ENCODE results near the gene HS3ST4. TPM values are rescaled to one million over a fixed set of nuclear protein-coding genes. Genes with fewer than 3 reads are reported as not detected.

The HS3ST4 gene
- total and polyA plus RNA-seq, 2 experiments from 2014 or later: 0.44 to 2.1 TPM

GRCh38 chr16:25951999-25952398, 260.2 kb downstream of the HS3ST4 start:
- ATAC-seq (no peak), DNase-seq (ENCODE audit: low spot score) (no peak)
- Histone ChIP-seq H3K79me2 (replicated peaks; ENCODE audit: insufficient read depth) (no peaks in the 10 kb centered on the region), H3K4me3 (no peak overlapping the region), H3K27ac (ENCODE audit: low read depth) (no peak overlapping the region), H3K27me3 (ENCODE audit: insufficient read depth) (no peaks in the 10 kb centered on the region), H2AFZ (no peak overlapping the region), H3K36me3 (ENCODE audit: insufficient read depth) (no peaks in the 10 kb centered on the region; the same call in 1 of the 2 replicates), H3K4me1 (ENCODE audit: insufficient read depth) (peaks cover 36% of the 10 kb centered on the region), H3K4me2 (no peak overlapping the region), H4K20me1 (replicated peaks; ENCODE audit: insufficient read depth) (no peaks in the 10 kb centered on the region), H3F3A (replicated peaks; ENCODE audit: low read depth) (no peaks in the 10 kb centered on the region), H3K9me2 (ENCODE audit: insufficient read depth) (no peaks in the 10 kb centered on the region)
- H3K9me3 Mint-ChIP-seq: peaks cover 55% of the 10 kb centered on the region
- no peaks in the 10 kb centered on the region for H3K27me3 Mint-ChIP-seq (ENCODE audit: insufficient read depth, low read depth, poor library complexity)
- TF ChIP-seq ZNF114 (CRISPR knock-in tag; IDR thresholded peaks at IDR 0.05) (no peak), STAT1 (IDR thresholded peaks at IDR 0.05; ENCODE audit: unreplicated experiment) (no peak)
- peaks cover 28% of the 10 kb centered on the region for H3K36me3 Mint-ChIP-seq (ENCODE audit: low read depth)
- no peak overlapping the region for H3K4me3 Mint-ChIP-seq
- H3K27ac Mint-ChIP-seq: no peak overlapping the region
- H3K4me1 Mint-ChIP-seq: peaks cover 18% of the 10 kb centered on the region

GRCh38 chr16:25952983-25953382, 261.2 kb downstream of the HS3ST4 start:
- Mint-ChIP-seq H3K36me3 (ENCODE audit: low read depth) (peaks cover 25% of the 10 kb centered on the region; the same call in 2 of the 3 replicates), H3K27ac (no peak overlapping the region), H3K9me3 (peaks cover 56% of the 10 kb centered on the region), H3K4me3 (no peak overlapping the region), H3K4me1 (peaks cover 18% of the 10 kb centered on the region), H3K27me3 (ENCODE audit: insufficient read depth, low read depth, poor library complexity) (no peaks in the 10 kb centered on the region)
- Histone ChIP-seq H2AFZ (no peak overlapping the region), H3F3A (replicated peaks; ENCODE audit: low read depth) (no peaks in the 10 kb centered on the region), H3K36me3 (ENCODE audit: insufficient read depth) (no peaks in the 10 kb centered on the region; the same call in 1 of the 2 replicates), H3K4me1 (ENCODE audit: insufficient read depth) (peaks cover 34% of the 10 kb centered on the region), H4K20me1 (replicated peaks; ENCODE audit: insufficient read depth) (no peaks in the 10 kb centered on the region), H3K4me3 (no peak overlapping the region), H3K27me3 (ENCODE audit: insufficient read depth) (no peaks in the 10 kb centered on the region), H3K4me2 (no peak overlapping the region), H3K27ac (ENCODE audit: low read depth) (no peak overlapping the region), H3K79me2 (replicated peaks; ENCODE audit: insufficient read depth) (no peaks in the 10 kb centered on the region), H3K9me2 (ENCODE audit: insufficient read depth) (no peaks in the 10 kb centered on the region)
- no peak for DNase-seq (ENCODE audit: low spot score)
- ATAC-seq: no peak
- TF ChIP-seq CTCF (conservative IDR thresholded peaks at IDR 0.05; ENCODE audit: low read depth in 2 of 2): no peak
- TF ChIP-seq STAT1 (IDR thresholded peaks at IDR 0.05; ENCODE audit: unreplicated experiment): no peak
- no peak for TF ChIP-seq ZNF331 (CRISPR knock-in tag; IDR thresholded peaks at IDR 0.05; ENCODE audit: low read depth)
- no peak for TF ChIP-seq REST (IDR thresholded peaks at IDR 0.05; ENCODE audit: unreplicated experiment)
- TF ChIP-seq JUNB (IDR thresholded peaks at IDR 0.05; ENCODE audit: unreplicated experiment): no peak
- TF ChIP-seq EZH2phosphoT487 (IDR thresholded peaks at IDR 0.05; ENCODE audit: unreplicated experiment): no peak
- no peak for TF ChIP-seq NANOG (IDR thresholded peaks at IDR 0.05; ENCODE audit: borderline replicate concordance)
- TF ChIP-seq CREB1 (CRISPR knock-in tag; IDR thresholded peaks at IDR 0.05; ENCODE audit: low read depth): no peak
- TF ChIP-seq POLR2AphosphoS5 (IDR thresholded peaks at IDR 0.05; ENCODE audit: low read depth): no peak
- no peak for TF ChIP-seq ZNF462 (CRISPR knock-in tag; IDR thresholded peaks at IDR 0.05)
